Measurements from ENCODE around the gene TINAGL1. TPM values are rescaled to one million over a fixed set of nuclear protein-coding genes. Genes with fewer than 3 reads are reported as not detected.
A peak's percentile ranks its signal among the peaks of the same experiment; 100 is the strongest.

The TINAGL1 gene
- total and polyA plus RNA-seq, 2 of the 13 experiments (the other 11 are each of a cell fraction or from before 2014, with no cell fraction given) = 24.7 to 76.8 TPM

DNA sequence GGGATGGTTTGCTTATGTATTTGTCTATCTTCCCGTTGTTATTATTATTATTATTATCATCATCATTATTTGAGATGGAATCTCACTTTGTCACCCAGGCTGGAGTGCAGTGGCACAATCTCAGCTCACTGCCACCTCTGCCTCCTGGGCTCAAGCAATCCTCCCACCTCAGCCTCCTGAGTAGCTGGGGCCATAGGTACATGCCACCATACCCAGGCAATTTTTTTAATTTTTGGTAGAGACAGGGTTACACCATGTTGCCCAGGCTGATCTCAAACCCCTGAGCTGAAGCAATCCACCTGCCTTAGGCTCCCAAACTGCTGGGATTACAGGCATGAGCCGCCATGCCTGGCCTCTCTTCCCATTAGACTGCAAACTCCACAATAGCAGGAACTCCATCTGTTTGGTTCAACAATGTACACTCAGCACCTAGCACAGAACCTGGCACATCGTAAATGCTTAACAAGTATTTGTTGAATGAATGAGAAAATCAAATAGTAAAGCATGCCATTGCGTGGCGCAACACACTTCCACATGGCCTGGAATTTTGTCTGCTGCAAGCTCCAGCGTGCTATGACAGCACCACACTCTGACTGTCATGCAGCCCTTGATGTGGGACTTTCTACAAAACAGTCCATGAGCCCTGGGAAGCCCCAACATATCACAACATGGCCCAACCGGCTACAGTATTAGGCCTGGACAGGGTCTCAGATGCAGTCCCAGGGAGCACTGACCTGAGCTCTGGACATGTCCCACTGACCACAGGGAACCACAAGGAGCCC is 3.8 kb upstream of the TINAGL1 start (continued):
- TF ChIP-seq, protein P1, sequence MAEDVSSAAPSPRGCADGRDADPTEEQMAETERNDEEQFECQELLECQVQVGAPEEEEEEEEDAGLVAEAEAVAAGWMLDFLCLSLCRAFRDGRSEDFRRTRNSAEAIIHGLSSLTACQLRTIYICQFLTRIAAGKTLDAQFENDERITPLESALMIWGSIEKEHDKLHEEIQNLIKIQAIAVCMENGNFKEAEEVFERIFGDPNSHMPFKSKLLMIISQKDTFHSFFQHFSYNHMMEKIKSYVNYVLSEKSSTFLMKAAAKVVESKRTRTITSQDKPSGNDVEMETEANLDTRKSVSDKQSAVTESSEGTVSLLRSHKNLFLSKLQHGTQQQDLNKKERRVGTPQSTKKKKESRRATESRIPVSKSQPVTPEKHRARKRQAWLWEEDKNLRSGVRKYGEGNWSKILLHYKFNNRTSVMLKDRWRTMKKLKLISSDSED (CRISPR knock-in tag; IDR thresholded peaks at IDR 0.05) = no peak
- no peak for TF ChIP-seq DNMT3B (CRISPR knock-in tag; conservative IDR thresholded peaks at IDR 0.05)
- TF ChIP-seq PHF5A (CRISPR knock-in tag; IDR thresholded peaks at IDR 0.05; ENCODE audit: low read depth, unreplicated experiment) = no peak
- TF ChIP-seq ZNF782 (CRISPR knock-in tag; IDR thresholded peaks at IDR 0.05; ENCODE audit: borderline replicate concordance) = no peak
- no peak for TF ChIP-seq MBD4 (IDR thresholded peaks at IDR 0.05; ENCODE audit: borderline replicate concordance, low read length)
- no peak for TF ChIP-seq CCAR2 (optimal IDR thresholded peaks at IDR 0.05; ENCODE audit: low read depth, low read length)
- no peak for TF ChIP-seq EEA1 (CRISPR knock-in tag; IDR thresholded peaks at IDR 0.05; ENCODE audit: borderline replicate concordance)
- no peak; the same call in 1 of the 2 replicates for TF ChIP-seq CREM (IDR thresholded peaks at IDR 0.05)
- no peak for TF ChIP-seq CREM (CRISPR knock-in tag; IDR thresholded peaks at IDR 0.05)
- TF ChIP-seq SRSF4 (IDR thresholded peaks at IDR 0.05; ENCODE audit: low read depth, low read length, poor library complexity, severe bottlenecking) = no peak
- TF ChIP-seq, protein P2, sequence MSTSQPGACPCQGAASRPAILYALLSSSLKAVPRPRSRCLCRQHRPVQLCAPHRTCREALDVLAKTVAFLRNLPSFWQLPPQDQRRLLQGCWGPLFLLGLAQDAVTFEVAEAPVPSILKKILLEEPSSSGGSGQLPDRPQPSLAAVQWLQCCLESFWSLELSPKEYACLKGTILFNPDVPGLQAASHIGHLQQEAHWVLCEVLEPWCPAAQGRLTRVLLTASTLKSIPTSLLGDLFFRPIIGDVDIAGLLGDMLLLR (CRISPR knock-in tag; IDR thresholded peaks at IDR 0.05) = no peak
- TF ChIP-seq LCORL (IDR thresholded peaks at IDR 0.05) = no peak
- peak; percentile 70 for TF ChIP-seq LCORL (CRISPR knock-in tag; IDR thresholded peaks at IDR 0.05)
- TF ChIP-seq ZC3H13 (CRISPR knock-in tag; IDR thresholded peaks at IDR 0.05) = no peak
- no peak for TF ChIP-seq ATF7 (IDR thresholded peaks at IDR 0.05)
- TF ChIP-seq ATF7 (CRISPR knock-in tag; IDR thresholded peaks at IDR 0.05) = no peak
- TF ChIP-seq, protein P3, sequence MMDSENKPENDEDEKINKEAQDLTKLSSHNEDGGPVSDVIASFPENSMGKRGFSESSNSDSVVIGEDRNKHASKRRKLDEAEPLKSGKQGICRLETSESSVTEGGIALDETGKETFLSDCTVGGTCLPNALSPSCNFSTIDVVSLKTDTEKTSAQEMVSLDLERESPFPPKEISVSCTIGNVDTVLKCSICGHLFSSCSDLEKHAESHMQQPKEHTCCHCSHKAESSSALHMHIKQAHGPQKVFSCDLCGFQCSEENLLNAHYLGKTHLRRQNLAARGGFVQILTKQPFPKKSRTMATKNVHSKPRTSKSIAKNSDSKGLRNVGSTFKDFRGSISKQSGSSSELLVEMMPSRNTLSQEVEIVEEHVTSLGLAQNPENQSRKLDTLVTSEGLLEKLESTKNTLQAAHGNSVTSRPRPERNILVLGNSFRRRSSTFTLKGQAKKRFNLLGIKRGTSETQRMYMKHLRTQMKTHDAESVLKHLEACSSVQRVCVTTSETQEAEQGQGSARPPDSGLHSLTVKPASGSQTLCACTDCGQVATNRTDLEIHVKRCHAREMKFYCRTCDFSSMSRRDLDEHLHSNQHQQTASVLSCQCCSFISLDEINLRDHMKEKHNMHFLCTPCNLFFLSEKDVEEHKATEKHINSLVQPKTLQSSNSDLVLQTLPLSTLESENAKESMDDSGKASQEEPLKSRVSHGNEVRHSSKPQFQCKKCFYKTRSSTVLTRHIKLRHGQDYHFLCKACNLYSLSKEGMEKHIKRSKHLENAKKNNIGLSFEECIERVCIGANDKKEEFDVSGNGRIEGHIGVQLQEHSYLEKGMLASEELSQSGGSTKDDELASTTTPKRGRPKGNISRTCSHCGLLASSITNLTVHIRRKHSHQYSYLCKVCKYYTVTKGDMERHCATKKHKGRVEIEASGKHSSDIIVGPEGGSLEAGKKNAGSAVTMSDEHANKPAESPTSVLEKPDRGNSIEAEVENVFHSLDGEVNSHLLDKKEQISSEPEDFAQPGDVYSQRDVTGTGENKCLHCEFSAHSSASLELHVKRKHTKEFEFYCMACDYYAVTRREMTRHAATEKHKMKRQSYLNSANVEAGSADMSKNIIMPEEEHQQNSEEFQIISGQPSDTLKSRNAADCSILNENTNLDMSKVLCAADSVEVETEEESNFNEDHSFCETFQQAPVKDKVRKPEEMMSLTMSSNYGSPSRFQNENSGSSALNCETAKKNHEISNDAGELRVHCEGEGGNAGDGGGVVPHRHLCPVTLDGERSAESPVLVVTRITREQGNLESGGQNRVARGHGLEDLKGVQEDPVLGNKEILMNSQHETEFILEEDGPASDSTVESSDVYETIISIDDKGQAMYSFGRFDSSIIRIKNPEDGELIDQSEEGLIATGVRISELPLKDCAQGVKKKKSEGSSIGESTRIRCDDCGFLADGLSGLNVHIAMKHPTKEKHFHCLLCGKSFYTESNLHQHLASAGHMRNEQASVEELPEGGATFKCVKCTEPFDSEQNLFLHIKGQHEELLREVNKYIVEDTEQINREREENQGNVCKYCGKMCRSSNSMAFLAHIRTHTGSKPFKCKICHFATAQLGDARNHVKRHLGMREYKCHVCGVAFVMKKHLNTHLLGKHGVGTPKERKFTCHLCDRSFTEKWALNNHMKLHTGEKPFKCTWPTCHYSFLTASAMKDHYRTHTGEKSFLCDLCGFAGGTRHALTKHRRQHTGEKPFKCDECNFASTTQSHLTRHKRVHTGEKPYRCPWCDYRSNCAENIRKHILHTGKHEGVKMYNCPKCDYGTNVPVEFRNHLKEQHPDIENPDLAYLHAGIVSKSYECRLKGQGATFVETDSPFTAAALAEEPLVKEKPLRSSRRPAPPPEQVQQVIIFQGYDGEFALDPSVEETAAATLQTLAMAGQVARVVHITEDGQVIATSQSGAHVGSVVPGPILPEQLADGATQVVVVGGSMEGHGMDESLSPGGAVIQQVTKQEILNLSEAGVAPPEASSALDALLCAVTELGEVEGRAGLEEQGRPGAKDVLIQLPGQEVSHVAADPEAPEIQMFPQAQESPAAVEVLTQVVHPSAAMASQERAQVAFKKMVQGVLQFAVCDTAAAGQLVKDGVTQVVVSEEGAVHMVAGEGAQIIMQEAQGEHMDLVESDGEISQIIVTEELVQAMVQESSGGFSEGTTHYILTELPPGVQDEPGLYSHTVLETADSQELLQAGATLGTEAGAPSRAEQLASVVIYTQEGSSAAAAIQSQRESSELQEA (CRISPR knock-in tag; IDR thresholded peaks at IDR 0.05; ENCODE audit: not compliant biosample characterization) = no peak
- TF ChIP-seq PCBP1 (IDR thresholded peaks at IDR 0.05; ENCODE audit: borderline replicate concordance, low read depth, low read length) = no peak
- TF ChIP-seq NFE2L2 (IDR thresholded peaks at IDR 0.05; ENCODE audit: low read length) = no peak
- no peak for TF ChIP-seq RNF2 (conservative IDR thresholded peaks at IDR 0.05; ENCODE audit: low read depth)
- TF ChIP-seq ZNF7 (CRISPR knock-in tag; IDR thresholded peaks at IDR 0.05) = no peak
- TF ChIP-seq U2AF1 (optimal IDR thresholded peaks at IDR 0.05; ENCODE audit: low read depth, low read length) = no peak

Data from HepG2 (cell line).